Measurements from ENCODE around the gene BRK1. TPM values are rescaled to one million over a fixed set of nuclear protein-coding genes. Genes with fewer than 3 reads are reported as not detected.
"Not testable (repeated sequence)": the region's sequence is repeated elsewhere in the genome, so short reads cannot be mapped to it uniquely, and the experiment has no call there.

Gene BRK1
- total RNA-seq, 1 donor from 2014 or later, result 112 TPM

DNA sequence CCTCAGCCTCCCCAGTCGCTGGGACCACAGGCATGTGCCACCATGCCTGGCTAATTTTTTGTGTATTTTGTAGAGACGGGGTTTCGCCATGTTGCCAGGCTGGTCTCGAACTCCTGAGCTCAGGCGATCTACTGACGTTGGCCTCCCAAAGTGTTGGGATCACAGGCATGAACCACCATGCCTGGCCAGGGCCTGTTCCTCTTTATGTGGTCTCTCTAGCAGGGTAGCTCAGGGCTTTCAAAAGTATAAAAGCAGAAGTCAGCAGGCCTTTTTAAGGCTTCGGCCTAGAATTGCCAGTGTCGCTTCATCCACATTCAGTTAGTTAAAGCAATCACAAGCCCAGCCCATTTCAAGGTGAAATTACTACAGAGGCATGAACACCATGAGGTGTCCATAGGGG is 33.8 kb downstream of the BRK1 start:
- no peak overlapping the region for H3K4me3 ChIP-seq
- peaks cover 76% of the 10 kb centered on the region for H3K36me3 ChIP-seq
- intact Hi-C loops (cut with DNase I), result no loop called here
- peaks cover 14% of the 10 kb centered on the region for H3K4me1 ChIP-seq
- TF ChIP-seq CTCF (IDR thresholded peaks at IDR 0.05), result no peak
- DNase-seq (no peak), ATAC-seq (peak; percentile 79)
- no peaks in the 10 kb centered on the region for H3K27me3 ChIP-seq
- no peaks in the 10 kb centered on the region for H3K9me3 ChIP-seq
- H3K27ac ChIP-seq, result no peak overlapping the region

DNA sequence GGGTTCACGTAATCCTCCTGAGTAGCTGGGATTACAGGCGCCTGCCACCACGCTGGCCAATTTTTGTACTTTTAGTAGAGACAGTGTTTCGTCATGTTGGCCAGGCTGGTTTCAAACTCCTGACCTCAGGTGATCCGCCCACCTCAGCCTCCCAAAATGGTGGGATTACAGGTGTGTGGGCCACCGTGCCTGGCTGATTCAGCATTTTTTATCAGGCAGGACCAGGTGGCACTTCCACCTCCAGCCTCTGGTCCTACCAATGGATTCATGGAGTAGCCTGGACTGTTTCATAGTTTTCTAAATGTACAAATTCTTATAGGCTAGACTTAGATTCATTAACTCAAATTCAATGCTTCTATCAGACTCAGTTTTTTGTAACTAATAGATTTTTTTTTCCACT is 35.5 kb downstream of the BRK1 start:
- DNase-seq (no peak), ATAC-seq (no peak)
- intact Hi-C loops (cut with DNase I), result no loop called here
- Histone ChIP-seq H3K36me3 (peaks cover 82% of the 10 kb centered on the region), H3K4me1 (no peaks in the 10 kb centered on the region), H3K27me3 (no peaks in the 10 kb centered on the region), H3K4me3 (no peak overlapping the region), H3K9me3 (no peaks in the 10 kb centered on the region), H3K27ac (no peak overlapping the region)
- no peak for TF ChIP-seq CTCF (IDR thresholded peaks at IDR 0.05)

DNA sequence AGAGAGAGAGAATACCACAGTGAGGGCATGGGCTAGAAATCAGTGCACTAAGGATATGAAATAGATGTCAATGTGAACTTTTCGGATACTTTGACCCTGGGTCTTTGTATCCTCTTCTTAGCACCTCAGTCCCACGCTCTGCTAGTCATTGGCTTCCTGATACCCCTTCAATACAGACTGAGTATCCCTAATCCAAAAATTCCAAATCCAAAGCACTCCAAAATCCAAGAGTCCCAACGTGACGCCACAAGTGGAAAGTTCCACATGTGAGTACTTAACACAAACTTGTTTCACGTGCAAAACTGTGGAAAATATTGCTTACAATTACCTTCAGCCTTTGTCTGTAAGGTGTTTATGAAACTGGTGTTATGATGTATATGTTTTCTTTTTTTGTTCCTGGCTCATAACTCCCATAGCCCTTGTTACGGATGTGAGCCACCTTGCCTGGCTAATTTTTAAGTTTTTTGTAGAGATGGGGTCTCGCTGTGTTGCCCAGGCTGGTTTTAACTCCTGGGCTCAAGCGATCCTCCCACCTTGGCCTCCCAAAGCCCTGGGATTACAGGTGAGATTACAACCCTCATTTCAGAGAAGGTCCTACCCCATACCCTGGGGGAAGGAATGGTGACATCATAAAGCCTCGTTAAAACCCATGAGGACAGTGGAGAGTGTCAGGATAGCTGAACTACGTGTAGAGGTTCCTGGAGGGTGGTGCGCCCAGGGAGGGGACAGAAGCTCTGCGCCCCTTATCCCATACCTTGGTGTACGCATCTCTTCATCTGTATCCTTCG is 39.1 kb downstream of the BRK1 start:
- Histone ChIP-seq H3K36me3 (peaks cover 53% of the 10 kb centered on the region), H3K27me3 (no peaks in the 10 kb centered on the region), H3K4me1 (no peaks in the 10 kb centered on the region), H3K27ac (no peak overlapping the region), H3K9me3 (no peaks in the 10 kb centered on the region), H3K4me3 (no peak overlapping the region)
- DNase-seq (no peak), ATAC-seq (no peak)
- intact Hi-C loops (cut with DNase I), result no loop called here
- TF ChIP-seq CTCF (IDR thresholded peaks at IDR 0.05), result no peak

GRCh38 chr3:10155123-10155472 is 39.6 kb downstream of the BRK1 start:
- H3K27me3 ChIP-seq, result no peaks in the 10 kb centered on the region
- H3K4me1 ChIP-seq, result no peaks in the 10 kb centered on the region
- no peaks in the 10 kb centered on the region for H3K9me3 ChIP-seq
- ATAC-seq (no peak), DNase-seq (no peak)
- H3K4me3 ChIP-seq, result no peak overlapping the region
- H3K36me3 ChIP-seq, result peaks cover 47% of the 10 kb centered on the region
- no peak for TF ChIP-seq CTCF (IDR thresholded peaks at IDR 0.05)
- intact Hi-C loops (cut with DNase I), result no loop called here
- H3K27ac ChIP-seq, result no peak overlapping the region

- no peak overlapping the region for H3K27ac ChIP-seq
- H3K4me1 ChIP-seq, result no peaks in the 10 kb centered on the region
- H3K36me3 ChIP-seq, result peaks cover 42% of the 10 kb centered on the region
- no peak for DNase-seq
- no peaks in the 10 kb centered on the region for H3K9me3 ChIP-seq
- H3K27me3 ChIP-seq, result no peaks in the 10 kb centered on the region
- TF ChIP-seq CTCF (IDR thresholded peaks at IDR 0.05), result no peak
- H3K4me3 ChIP-seq, result no peak overlapping the region
- intact Hi-C loops (cut with DNase I), result no loop called here
- no peak for ATAC-seq
Measured at GRCh38 chr3:10155658-10156057, 40.2 kb downstream of the BRK1 start.

DNA sequence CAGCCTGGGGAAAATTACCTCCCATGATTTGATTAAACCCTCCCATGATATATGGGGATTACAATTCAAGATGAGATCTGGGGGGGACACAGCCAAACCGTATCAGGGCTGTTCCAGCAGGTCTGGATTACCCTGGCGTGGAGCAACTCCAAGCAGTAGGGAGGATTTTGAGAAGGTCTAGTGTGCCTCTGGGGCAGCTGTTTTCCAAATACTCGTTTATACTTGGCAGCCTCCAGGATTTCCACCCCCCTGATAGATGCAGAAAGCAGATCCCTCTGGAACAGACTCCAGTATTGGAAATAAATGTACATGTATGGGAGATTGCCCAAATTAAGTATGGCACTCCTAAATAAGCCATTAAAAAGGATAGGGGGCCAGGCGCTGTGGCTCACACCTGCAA is 41.6 kb downstream of the BRK1 start:
- no peak overlapping the region for H3K27ac ChIP-seq
- no peaks in the 10 kb centered on the region for H3K4me1 ChIP-seq
- intact Hi-C loops (cut with DNase I), result no loop called here
- H3K9me3 ChIP-seq, result no peaks in the 10 kb centered on the region
- no peak for TF ChIP-seq CTCF (IDR thresholded peaks at IDR 0.05)
- ATAC-seq, result no peak
- H3K36me3 ChIP-seq, result peaks cover 28% of the 10 kb centered on the region
- no peak overlapping the region for H3K4me3 ChIP-seq
- DNase-seq, result no peak
- H3K27me3 ChIP-seq, result no peaks in the 10 kb centered on the region

DNA sequence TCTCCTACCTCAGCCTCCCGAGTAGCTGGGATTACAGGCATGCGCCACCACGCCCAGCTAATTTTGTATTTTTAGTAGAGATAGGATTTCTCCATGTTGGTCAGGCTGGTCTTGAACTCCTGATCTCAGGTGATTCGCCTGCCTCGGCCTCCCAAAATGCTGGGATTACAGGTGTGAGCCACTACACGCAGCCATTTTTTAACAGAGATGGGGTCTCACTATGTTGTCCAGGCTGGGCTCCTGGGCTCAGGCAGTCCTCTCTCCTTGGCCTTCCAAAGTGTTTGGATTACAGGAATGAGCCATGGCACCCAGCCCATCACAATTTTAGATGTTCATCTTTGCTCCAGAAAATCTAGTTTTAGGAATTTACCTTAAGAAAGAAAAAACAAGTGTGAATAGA is 43.1 kb downstream of the BRK1 start:
- peaks cover 13% of the 10 kb centered on the region for H3K36me3 ChIP-seq
- H3K27ac ChIP-seq; intact Hi-C loops (cut with DNase I); H3K4me3 ChIP-seq; H3K4me1 ChIP-seq; DNase-seq; H3K9me3 ChIP-seq; H3K27me3 ChIP-seq; ATAC-seq: not testable (repeated sequence)
